Thymus (tissue), 11 donors: ENCODE data around the gene SRR. TPM values are rescaled to one million over a fixed set of nuclear protein-coding genes. Genes with fewer than 3 reads are reported as not detected.

Source experiments
- DNase-seq, 9 donors: peaks; one replicate each; pipeline ENCODE4 v3.0.0-alpha.2; 2013; ENCODE audit warnings: low spot score in 9 of 9, low read depth in 6 of 9, missing footprints in 1 of 9
- H3K27ac ChIP-seq, 2 donors: one replicate each; pipeline ENCODE4 v1.5.1; 2013; ENCODE audit warnings: control low read depth in 1 of 2, low read depth in 1 of 2, low read length in 1 of 2, mild to moderate bottlenecking in 1 of 2, moderate library complexity in 1 of 2
- H3K27me3 ChIP-seq, 2 donors: one replicate each; pipeline ENCODE4 v1.5.1; 2013; ENCODE audit warnings: low read length in 1 of 2; ENCODE audit not compliant: control insufficient read depth in 2 of 2, insufficient read depth in 1 of 2
- H3K36me3 ChIP-seq, 2 donors: one replicate each; pipeline ENCODE4 v1.5.1; 2013; ENCODE audit warnings: low read length in 1 of 2, mild to moderate bottlenecking in 1 of 2, moderate library complexity in 1 of 2; ENCODE audit not compliant: control insufficient read depth in 2 of 2, insufficient read depth in 2 of 2
- H3K4me1 ChIP-seq, 2 donors: one replicate each; pipeline ENCODE4 v1.5.1; 2013; ENCODE audit warnings: low read length in 2 of 2; ENCODE audit not compliant: control insufficient read depth in 2 of 2, insufficient read depth in 2 of 2
- H3K4me3 ChIP-seq, 2 donors: one replicate each; pipeline ENCODE4 v1.5.1; 2013; ENCODE audit warnings: low read length in 2 of 2, control low read depth in 1 of 2, mild to moderate bottlenecking in 1 of 2
- H3K9me3 ChIP-seq, 2 donors: one replicate each; pipeline ENCODE4 v1.5.1; 2013; ENCODE audit warnings: low read length in 1 of 2, mild to moderate bottlenecking in 1 of 2; ENCODE audit not compliant: control insufficient read depth in 2 of 2, insufficient read depth in 1 of 2
- WGBS: extraction: QIAGEN DNeasy Blood & Tissue Kit; methylation state at CpG from one replicate; pipeline ENCODE4 v1.1.7; 2013; 5-methylcytosine and 5-hydroxymethylcytosine counted together
- polyA plus RNA-seq: library from polyadenylated mRNA; stranded (reverse); fragments of 200-250 nt; gene quantifications from one replicate; pipeline ENCODE4 v1.2.3, GENCODE V29; 2013
- total RNA-seq: library from RNA; stranded (reverse); fragments of 120-200 nt; gene quantifications from one replicate; pipeline ENCODE4 v1.2.4, GENCODE V29; 2013
- donor health status: healthy.

SRR gene
- total and polyA plus RNA-seq, 2 donors = 8.3 to 8.7 TPM

DNA sequence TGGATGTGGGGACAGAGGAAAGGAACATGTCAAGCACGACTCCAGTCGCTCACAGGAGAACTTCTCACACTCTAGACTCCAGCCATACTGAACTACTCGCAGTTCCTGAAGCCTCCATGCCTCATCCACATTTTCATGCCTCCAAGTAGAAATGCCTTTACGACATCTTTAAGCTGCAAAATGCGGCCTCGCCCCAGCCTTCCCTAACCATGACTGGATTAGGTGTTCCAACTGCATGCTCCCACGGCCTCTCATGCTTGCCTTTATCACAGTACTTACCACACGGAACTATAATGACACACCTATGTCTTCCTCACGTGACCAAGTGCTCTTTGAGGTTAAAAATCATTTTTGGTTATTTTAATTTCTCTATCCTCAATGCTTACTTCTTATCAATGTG is 24.0 kb upstream of the SRR start:
- Histone ChIP-seq H3K36me3 (peaks cover 33 to 66% of the 10 kb centered on the region in 2 donors), H3K9me3 (no peaks in the 10 kb centered on the region), H3K4me3 (no peak overlapping the region), H3K27ac (no peak overlapping the region), H3K27me3 (no peaks in the 10 kb centered on the region), H3K4me1 (peaks cover 0 to 9% of the 10 kb centered on the region in 2 donors)
- WGBS = 98% methylated on average over 9 of the region's 9 CpGs
- no peak for DNase-seq

DNA sequence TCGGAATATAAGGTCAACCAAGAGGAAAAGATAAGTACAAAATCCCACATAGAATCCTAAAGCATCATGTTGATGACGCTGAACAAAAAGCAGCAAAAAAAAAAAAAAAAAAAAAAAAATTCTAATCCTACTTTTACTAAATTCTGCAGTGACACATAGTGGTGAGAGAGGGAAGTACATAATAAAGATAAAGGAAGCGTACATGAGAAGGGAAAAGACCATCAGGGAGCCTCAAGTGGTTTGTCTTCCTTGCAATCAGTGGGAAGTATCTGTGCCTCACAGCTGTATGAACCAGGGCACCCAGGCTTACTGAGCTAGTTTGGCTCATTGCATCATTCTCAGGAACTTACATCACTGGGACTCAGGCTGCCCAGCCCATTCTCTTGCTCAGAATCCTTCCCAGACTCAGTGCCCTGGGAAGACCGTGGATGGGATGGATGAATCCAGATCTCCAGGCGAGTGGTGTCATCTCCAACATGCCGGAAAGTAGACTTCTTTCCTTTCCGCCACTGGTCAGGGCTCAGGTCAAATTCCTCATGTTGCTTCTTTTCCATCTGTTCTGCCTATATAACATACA is 21.4 kb upstream of the SRR start:
- peaks cover 33 to 67% of the 10 kb centered on the region in 2 donors for H3K36me3 ChIP-seq
- no peaks in the 10 kb centered on the region for H3K9me3 ChIP-seq
- no peak overlapping the region for H3K4me3 ChIP-seq
- H3K27me3 ChIP-seq = no peaks in the 10 kb centered on the region
- WGBS = 73% methylated on average over 7 of the region's 7 CpGs
- peak in 6 of 9 donors; percentile 48 to 86 (median 68) for DNase-seq
- H3K4me1 ChIP-seq = peaks cover 0 to 2% of the 10 kb centered on the region in 2 donors
- no peak overlapping the region for H3K27ac ChIP-seq

DNA sequence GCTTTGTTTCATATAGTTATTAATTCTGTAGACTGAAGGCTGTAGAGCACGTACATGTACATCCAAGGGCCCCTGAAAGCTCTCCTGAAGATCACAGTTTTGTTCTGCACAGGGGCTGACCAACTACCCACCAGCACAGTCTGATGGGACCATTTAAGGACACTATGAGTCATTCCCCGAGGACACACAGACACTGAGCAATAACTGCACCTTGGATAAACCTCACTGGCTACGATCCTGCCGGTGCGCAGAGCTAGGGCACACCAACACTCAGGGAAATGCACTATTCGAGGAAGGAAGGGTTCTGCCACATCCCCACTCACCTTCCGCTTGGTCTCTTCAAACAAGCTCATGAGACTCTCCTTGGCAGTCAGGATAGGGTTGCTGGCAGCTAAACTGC is 20.4 kb upstream of the SRR start:
- Histone ChIP-seq H3K27ac (peak overlapping the region in 1 of 2 donors; percentile 15), H3K4me1 (peaks cover 0 to 2% of the 10 kb centered on the region in 2 donors), H3K27me3 (no peaks in the 10 kb centered on the region), H3K4me3 (no peak overlapping the region), H3K9me3 (no peaks in the 10 kb centered on the region), H3K36me3 (peaks cover 35 to 69% of the 10 kb centered on the region in 2 donors)
- 98% methylated on average over 7 of the region's 7 CpGs for WGBS
- DNase-seq = no peak

DNA sequence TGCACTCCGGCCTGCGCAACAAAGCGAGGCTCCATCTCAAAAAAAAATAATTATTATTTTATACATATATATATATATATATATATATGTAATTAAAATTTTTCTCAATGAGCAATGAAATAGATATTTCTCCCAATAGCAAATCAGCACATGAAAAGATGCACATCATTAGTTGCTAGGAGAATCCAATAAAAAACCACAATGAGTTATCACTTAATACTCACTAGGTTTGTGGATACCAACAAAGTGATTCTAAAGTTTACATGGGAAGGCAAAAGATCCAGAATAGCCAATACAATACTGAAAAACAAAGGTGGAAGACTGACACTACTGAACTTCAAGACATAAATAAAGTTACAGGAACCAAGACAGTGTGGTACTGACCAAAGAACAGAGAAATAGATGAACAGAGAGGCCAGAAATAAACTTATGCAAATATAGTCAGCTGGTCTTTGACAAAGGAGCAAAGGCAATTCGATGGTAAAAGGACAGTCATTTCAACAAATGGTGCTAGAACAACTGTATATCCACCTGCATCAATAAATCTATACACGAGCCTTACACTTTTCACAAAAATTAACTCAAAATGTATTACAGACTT is 13.8 kb upstream of the SRR start:
- H3K4me3 ChIP-seq = no peak overlapping the region

DNA sequence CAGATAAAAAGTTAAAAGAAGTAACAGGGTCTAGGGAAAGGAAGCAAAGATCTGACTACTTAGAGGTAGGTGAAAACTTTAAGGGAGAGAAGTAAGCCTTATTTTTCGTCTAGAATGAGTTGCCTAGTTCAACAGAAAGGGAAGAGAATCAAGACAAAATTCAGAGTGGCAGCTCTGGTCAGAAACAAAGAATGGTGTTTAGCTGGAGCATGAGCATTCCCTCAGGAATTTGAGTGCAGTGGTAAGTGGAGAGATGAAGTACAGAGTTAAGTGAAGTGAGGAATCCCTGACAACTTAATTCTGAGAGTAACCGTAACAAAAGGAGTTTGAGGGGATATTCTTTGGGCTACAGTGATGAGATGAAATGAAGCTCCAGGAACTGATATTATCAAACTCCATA is 11.7 kb upstream of the SRR start:
- H3K9me3 ChIP-seq = no peaks in the 10 kb centered on the region
- H3K27me3 ChIP-seq = no peaks in the 10 kb centered on the region
- no peak for DNase-seq
- H3K4me3 ChIP-seq = no peak overlapping the region
- H3K4me1 ChIP-seq = no peaks in the 10 kb centered on the region
- 94% methylated on average over 2 of the region's 2 CpGs for WGBS
- no peak overlapping the region for H3K27ac ChIP-seq
- peaks cover 55 to 86% of the 10 kb centered on the region in 2 donors for H3K36me3 ChIP-seq

More for the DNA sequence above, 13.8 kb upstream of the SRR start:
- DNase-seq = no peak
- WGBS = 95% methylated on average over 5 of the region's 5 CpGs
- no peaks in the 10 kb centered on the region for H3K27me3 ChIP-seq
- H3K4me1 ChIP-seq = no peaks in the 10 kb centered on the region
- H3K36me3 ChIP-seq = peaks cover 45 to 73% of the 10 kb centered on the region in 2 donors
- no peak overlapping the region for H3K27ac ChIP-seq
- H3K9me3 ChIP-seq = no peaks in the 10 kb centered on the region

DNA sequence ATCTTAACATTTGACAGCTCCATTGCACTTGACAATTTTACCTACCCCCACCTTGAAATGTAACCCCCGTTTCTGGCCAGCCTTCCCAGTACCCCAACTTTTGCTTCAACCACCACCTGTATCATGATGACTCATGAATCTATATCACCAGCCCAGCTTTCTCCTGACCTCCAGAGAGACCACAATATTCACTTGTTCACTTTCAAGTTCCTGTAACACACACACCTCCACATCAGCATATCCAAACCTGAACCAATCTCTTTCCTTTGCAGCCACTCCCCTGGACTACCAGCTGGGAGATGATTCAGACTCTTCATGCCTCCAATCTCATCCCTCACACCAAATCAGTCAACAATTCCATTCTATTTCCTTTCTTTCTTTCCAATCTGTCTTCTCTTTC is 8.2 kb upstream of the SRR start:
- H3K36me3 ChIP-seq = peaks cover 64 to 90% of the 10 kb centered on the region in 2 donors
- no peak overlapping the region for H3K27ac ChIP-seq
- 94% methylated on average over 1 of the region's 1 CpG for WGBS
- no peaks in the 10 kb centered on the region for H3K9me3 ChIP-seq
- no peak overlapping the region for H3K4me3 ChIP-seq
- H3K4me1 ChIP-seq = no peaks in the 10 kb centered on the region
- no peaks in the 10 kb centered on the region for H3K27me3 ChIP-seq
- DNase-seq = no peak

DNA sequence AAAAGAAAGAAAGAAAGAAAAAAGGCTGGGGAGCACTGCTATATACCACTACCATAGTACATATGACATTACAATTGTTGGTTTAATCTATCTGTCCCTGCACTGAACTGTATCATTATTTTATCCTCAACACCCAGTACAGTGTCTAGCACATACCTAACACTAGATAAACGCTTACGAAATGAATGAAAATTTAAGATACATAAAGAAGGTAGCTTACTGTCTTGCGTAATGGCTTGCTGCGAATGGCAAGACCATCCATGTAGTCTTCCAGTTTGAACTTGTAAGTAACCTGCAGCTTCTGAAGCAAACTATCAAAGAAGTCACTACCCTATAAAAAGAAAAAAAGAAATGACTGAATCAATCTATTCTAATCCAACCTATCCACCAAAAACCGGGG is 6.7 kb upstream of the SRR start:
- H3K4me3 ChIP-seq = no peak overlapping the region
- no peak for DNase-seq
- H3K27ac ChIP-seq = no peak overlapping the region
- H3K4me1 ChIP-seq = peaks cover 2 to 3% of the 10 kb centered on the region in 2 donors
- no peaks in the 10 kb centered on the region for H3K27me3 ChIP-seq
- H3K9me3 ChIP-seq = no peaks in the 10 kb centered on the region
- 93% methylated on average over 5 of the region's 5 CpGs for WGBS
- H3K36me3 ChIP-seq = peaks cover 54 to 78% of the 10 kb centered on the region in 2 donors

DNA sequence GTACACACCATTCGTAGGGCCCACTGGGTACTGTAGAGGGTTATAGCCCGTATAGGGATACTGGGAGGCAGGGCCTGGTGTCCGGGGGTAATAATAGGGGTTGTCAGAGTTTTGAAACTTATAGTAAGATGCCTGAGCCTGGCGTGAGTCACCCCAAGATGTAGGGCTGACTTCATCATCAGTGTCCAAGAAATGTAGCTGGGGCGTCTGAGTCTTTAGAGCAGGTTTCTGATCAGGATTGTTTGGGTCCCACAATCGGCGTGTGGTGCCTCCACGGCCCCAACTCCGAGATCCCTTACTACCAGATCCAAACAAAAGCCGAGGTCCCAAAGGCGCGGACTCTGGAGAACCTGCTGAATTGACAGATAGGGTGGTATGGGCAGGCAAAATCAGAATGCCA is 4.6 kb upstream of the SRR start:
- 96% methylated on average over 12 of the region's 12 CpGs for WGBS
- no peak overlapping the region for H3K27ac ChIP-seq
- no peaks in the 10 kb centered on the region for H3K9me3 ChIP-seq
- no peaks in the 10 kb centered on the region for H3K27me3 ChIP-seq
- H3K4me3 ChIP-seq = no peak overlapping the region
- no peak for DNase-seq
- H3K4me1 ChIP-seq = peaks cover 10 to 13% of the 10 kb centered on the region in 2 donors
- peaks cover 38 to 59% of the 10 kb centered on the region in 2 donors for H3K36me3 ChIP-seq

DNA sequence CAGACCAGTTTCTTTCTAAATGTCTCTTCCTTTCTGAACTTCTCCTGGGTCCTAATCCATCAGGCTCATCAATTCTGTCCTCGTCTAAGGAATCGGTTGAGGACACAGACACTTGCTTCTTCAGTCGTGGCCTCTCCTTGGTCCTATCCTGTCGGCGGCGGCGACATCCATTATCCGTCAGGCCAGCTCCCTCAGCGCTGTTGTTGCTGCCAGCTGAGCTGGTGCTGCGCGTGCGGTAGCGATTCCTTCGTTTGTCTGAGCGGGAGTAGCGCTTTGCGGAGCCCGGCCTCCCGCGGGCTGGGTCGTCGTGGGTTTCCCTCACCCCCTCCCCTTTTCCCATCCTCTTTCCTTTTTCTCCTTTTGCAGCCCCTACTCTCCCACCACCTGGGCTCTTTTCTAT is 4.0 kb upstream of the SRR start:
- Histone ChIP-seq H3K36me3 (peaks cover 32 to 54% of the 10 kb centered on the region in 2 donors), H3K27me3 (no peaks in the 10 kb centered on the region), H3K27ac (no peak overlapping the region), H3K4me3 (no peak overlapping the region), H3K4me1 (peaks cover 10 to 16% of the 10 kb centered on the region in 2 donors), H3K9me3 (no peaks in the 10 kb centered on the region)
- no peak for DNase-seq
- 97% methylated on average over 22 of the region's 22 CpGs for WGBS
